Measurements from ENCODE around the gene EDDM13. TPM values are rescaled to one million over a fixed set of nuclear protein-coding genes. Genes with fewer than 3 reads are reported as not detected.

EDDM13 gene
- total and polyA plus RNA-seq, 2 of the 8 experiments (the other 6 are each of a cell fraction or from before 2014, with no cell fraction given), result not detected

Small RNAs within 50 kb of the gene (small RNA-seq; reads per million reads assigned to genes)
- not detected for gene RF00019 (ENCODE audit: insufficient read depth)

Other genes with a start within 250 kb of the EDDM13 start
- gene ZNF787, start 151.5 kb upstream of the EDDM13 start, total RNA-seq (2021; fragmentation: NEBNext Ultra II Directional; extraction: Animal tissue kit (Norgen Biotek cat#: 25700)), result 56.0 and 57.3 TPM in 2 replicates
- 19.7 and 37.8 TPM in 2 replicates for gene ZNF787, start 151.5 kb upstream of the EDDM13 start, polyA plus RNA-seq (2011; rRNA removed)
- gene ZNF444, start 131.5 kb upstream of the EDDM13 start, total RNA-seq (2021; fragmentation: NEBNext Ultra II Directional; extraction: Animal tissue kit (Norgen Biotek cat#: 25700)), result 46.9 and 49.5 TPM in 2 replicates
- 54.5 and 87.3 TPM in 2 replicates for gene ZNF444, start 131.5 kb upstream of the EDDM13 start, polyA plus RNA-seq (2011; rRNA removed)
- gene GALP, start 96.7 kb upstream of the EDDM13 start, total RNA-seq (2021; fragmentation: NEBNext Ultra II Directional; extraction: Animal tissue kit (Norgen Biotek cat#: 25700)), result not detected in 2 replicates
- gene GALP, start 96.7 kb upstream of the EDDM13 start, polyA plus RNA-seq (2011; rRNA removed), result 0.14 and 0.19 TPM in 2 replicates
- not detected in 2 replicates for gene ZSCAN5B, start 75.0 kb upstream of the EDDM13 start, total RNA-seq (2021; fragmentation: NEBNext Ultra II Directional; extraction: Animal tissue kit (Norgen Biotek cat#: 25700))
- 0.03 TPM in 1 of 2 replicates, not detected in the other for gene ZSCAN5B, start 75.0 kb upstream of the EDDM13 start, polyA plus RNA-seq (2011; rRNA removed)
- not detected in 2 replicates for gene ZSCAN5C, start 70.5 kb upstream of the EDDM13 start, total RNA-seq (2021; fragmentation: NEBNext Ultra II Directional; extraction: Animal tissue kit (Norgen Biotek cat#: 25700))
- not detected in 2 replicates for gene ZSCAN5C, start 70.5 kb upstream of the EDDM13 start, polyA plus RNA-seq (2011; rRNA removed)
- gene ZSCAN5A, start 42.1 kb downstream of the EDDM13 start, total RNA-seq (2021; fragmentation: NEBNext Ultra II Directional; extraction: Animal tissue kit (Norgen Biotek cat#: 25700)), result 11.0 and 15.0 TPM in 2 replicates
- gene ZSCAN5A, start 42.1 kb downstream of the EDDM13 start, polyA plus RNA-seq (2011; rRNA removed), result 8.6 and 12.4 TPM in 2 replicates
- 3.8 and 5.8 TPM in 2 replicates for gene ZNF582, start 120.8 kb downstream of the EDDM13 start, total RNA-seq (2021; fragmentation: NEBNext Ultra II Directional; extraction: Animal tissue kit (Norgen Biotek cat#: 25700))
- gene ZNF582, start 120.8 kb downstream of the EDDM13 start, polyA plus RNA-seq (2011; rRNA removed), result 2.4 and 3.8 TPM in 2 replicates
- gene ZNF583, start 131.6 kb downstream of the EDDM13 start, total RNA-seq (2021; fragmentation: NEBNext Ultra II Directional; extraction: Animal tissue kit (Norgen Biotek cat#: 25700)), result 2.6 and 2.8 TPM in 2 replicates
- gene ZNF583, start 131.6 kb downstream of the EDDM13 start, polyA plus RNA-seq (2011; rRNA removed), result 0.24 and 0.48 TPM in 2 replicates
- gene ZNF667, start 204.6 kb downstream of the EDDM13 start, total RNA-seq (2021; fragmentation: NEBNext Ultra II Directional; extraction: Animal tissue kit (Norgen Biotek cat#: 25700)), result 9.3 and 10.7 TPM in 2 replicates
- 3.1 and 4.4 TPM in 2 replicates for gene ZNF667, start 204.6 kb downstream of the EDDM13 start, polyA plus RNA-seq (2011; rRNA removed)
- 0.42 and 0.74 TPM in 2 replicates for gene ZNF471, start 235.1 kb downstream of the EDDM13 start, total RNA-seq (2021; fragmentation: NEBNext Ultra II Directional; extraction: Animal tissue kit (Norgen Biotek cat#: 25700))
- 0.46 and 0.73 TPM in 2 replicates for gene ZNF471, start 235.1 kb downstream of the EDDM13 start, polyA plus RNA-seq (2011; rRNA removed)